ACC112 (cell line): ENCODE data around the gene IL1RAPL1.

Experiments used
- H2AFZ ChIP-seq: fragments of 200-600 bp; sonication (generic); one replicate; pipeline ENCODE4 v1.6.0; 2017; ENCODE audit warnings: antibody characterized with exemption, low read length; ENCODE audit not compliant: unreplicated experiment
- H3K27ac ChIP-seq: fragments of 200-600 bp; sonication (generic); 2 replicates; pipeline ENCODE4 v1.5.1; 2014; ENCODE audit warnings: low read depth, mild to moderate bottlenecking, antibody characterized with exemption, low read length, moderate library complexity
- H3K27me3 ChIP-seq: fragments of 200-600 bp; sonication (generic); 2 replicates; pipeline ENCODE4 v1.6.1; 2014; ENCODE audit warnings: mild to moderate bottlenecking, antibody characterized with exemption, low read length, moderate library complexity, mixed read lengths; ENCODE audit not compliant: insufficient read depth
- H3K36me3 ChIP-seq: fragments of 200-600 bp; sonication (generic); 2 replicates; pipeline ENCODE4 v1.6.1; 2016; ENCODE audit warnings: mild to moderate bottlenecking, antibody characterized with exemption, low read length, moderate library complexity, mixed read lengths; ENCODE audit not compliant: insufficient read depth
- H3K4me1 ChIP-seq: fragments of 200-600 bp; sonication (generic); one replicate; pipeline ENCODE4 v1.6.1; 2016; ENCODE audit warnings: low read length, mixed read lengths; ENCODE audit not compliant: insufficient read depth, unreplicated experiment, control insufficient read depth
- H3K4me3 ChIP-seq: fragments of 200-600 bp; sonication (generic); 2 replicates; pipeline ENCODE4 v1.5.1; 2014; ENCODE audit warnings: mild to moderate bottlenecking, low read depth, low read length
- H3K79me2 ChIP-seq: fragments of 200-600 bp; sonication (generic); one replicate; pipeline ENCODE4 v1.6.0; 2016; ENCODE audit warnings: low read length; ENCODE audit not compliant: control insufficient read depth, unreplicated experiment, insufficient read depth

The IL1RAPL1 gene

DNA sequence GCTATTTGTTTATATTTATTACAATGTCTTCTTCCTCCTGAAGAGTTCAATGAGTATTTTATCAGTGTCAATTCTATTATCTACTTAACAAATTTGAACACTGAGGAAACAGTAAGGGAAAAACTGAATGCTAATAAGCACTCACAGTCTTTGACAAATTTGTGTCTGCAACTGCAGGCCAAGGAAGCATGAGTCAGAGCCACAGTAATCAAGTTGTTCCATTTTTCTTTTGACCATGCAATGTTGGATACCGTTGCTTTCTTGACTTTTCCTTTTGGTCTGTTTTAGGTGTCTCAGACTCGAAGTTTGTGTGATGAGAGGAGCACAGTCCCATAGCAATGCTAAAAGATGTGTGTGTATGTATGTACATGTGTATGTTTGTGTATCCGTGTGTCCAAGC is 359.6 kb downstream of the IL1RAPL1 start:
- H3K79me2 ChIP-seq: no peaks in the 10 kb centered on the region
- H2AFZ ChIP-seq: no peak overlapping the region
- no peaks in the 10 kb centered on the region for H3K27me3 ChIP-seq
- no peak overlapping the region for H3K4me3 ChIP-seq
- no peaks in the 10 kb centered on the region for H3K4me1 ChIP-seq
- no peak overlapping the region for H3K27ac ChIP-seq
- H3K36me3 ChIP-seq: no peaks in the 10 kb centered on the region

DNA sequence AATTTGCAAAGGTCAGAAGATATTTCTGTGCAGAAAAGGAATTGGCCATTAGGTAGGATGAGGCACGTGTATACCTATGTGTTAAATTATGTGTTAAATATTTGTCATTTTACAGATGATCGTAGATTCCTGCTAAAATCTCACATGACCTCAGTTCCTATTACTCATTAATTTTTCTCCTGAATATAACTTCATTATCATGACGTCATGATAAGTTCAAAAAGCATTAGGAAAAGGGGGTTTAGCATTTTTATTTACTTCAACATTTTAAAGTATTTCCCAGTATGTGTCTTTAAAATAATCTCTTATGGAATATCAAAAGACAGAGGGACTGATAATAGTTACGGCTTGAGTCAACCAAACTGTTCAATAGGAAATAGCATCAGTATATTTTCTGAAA is 372.8 kb downstream of the IL1RAPL1 start:
- H3K27ac ChIP-seq: no peak overlapping the region
- H2AFZ ChIP-seq: no peak overlapping the region
- H3K4me1 ChIP-seq: no peaks in the 10 kb centered on the region
- no peaks in the 10 kb centered on the region for H3K36me3 ChIP-seq
- no peaks in the 10 kb centered on the region for H3K79me2 ChIP-seq
- no peaks in the 10 kb centered on the region for H3K27me3 ChIP-seq
- H3K4me3 ChIP-seq: no peak overlapping the region

DNA sequence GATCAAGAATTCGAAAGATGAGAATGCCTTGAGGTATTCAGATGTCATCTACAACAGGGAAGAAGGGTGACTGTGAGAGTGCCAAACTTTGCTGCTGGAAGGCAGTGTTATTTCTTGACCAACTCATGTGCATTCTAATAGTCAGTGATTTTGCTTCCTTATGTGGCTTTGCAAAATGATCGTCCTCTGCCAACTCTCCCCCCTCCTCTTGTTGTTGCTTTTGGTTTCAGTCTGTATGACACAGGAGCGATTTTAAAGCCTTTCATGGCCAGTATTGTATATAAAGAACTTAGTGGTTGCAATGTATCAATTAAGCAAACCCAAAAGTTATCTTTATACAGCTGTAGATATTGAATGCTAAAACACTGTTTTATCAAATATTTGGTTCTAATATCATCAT is 379.1 kb downstream of the IL1RAPL1 start:
- no peaks in the 10 kb centered on the region for H3K79me2 ChIP-seq
- H3K27me3 ChIP-seq: no peaks in the 10 kb centered on the region
- H3K27ac ChIP-seq: no peak overlapping the region
- H3K4me3 ChIP-seq: peak overlapping the region; percentile 69
- H3K4me1 ChIP-seq: peaks cover 2% of the 10 kb centered on the region
- H3K36me3 ChIP-seq: no peaks in the 10 kb centered on the region
- H2AFZ ChIP-seq: peak overlapping the region; percentile 89

DNA sequence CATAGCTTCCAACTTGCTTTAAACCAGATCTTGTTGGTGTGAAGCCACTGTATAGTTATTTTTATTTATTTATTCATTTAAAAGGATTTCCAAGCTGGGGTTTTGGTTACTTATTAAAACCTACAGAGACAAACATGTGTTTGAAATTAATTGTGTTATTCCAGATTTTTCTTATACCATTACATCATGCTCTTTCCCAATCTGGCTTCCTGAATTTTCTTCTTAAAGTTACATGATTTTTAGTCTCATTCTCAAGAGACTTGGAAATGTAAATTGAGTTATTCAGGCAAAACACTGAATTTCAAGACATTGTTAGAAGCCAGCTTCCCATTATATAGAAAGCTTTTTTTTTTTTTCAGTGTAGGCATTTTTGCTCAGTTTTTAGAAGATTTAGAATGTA is 381.9 kb downstream of the IL1RAPL1 start:
- H3K27ac ChIP-seq: no peak overlapping the region
- H3K79me2 ChIP-seq: no peaks in the 10 kb centered on the region
- no peak overlapping the region for H3K4me3 ChIP-seq
- H3K4me1 ChIP-seq: peaks cover 2% of the 10 kb centered on the region
- H2AFZ ChIP-seq: no peak overlapping the region
- no peaks in the 10 kb centered on the region for H3K36me3 ChIP-seq
- H3K27me3 ChIP-seq: no peaks in the 10 kb centered on the region

DNA sequence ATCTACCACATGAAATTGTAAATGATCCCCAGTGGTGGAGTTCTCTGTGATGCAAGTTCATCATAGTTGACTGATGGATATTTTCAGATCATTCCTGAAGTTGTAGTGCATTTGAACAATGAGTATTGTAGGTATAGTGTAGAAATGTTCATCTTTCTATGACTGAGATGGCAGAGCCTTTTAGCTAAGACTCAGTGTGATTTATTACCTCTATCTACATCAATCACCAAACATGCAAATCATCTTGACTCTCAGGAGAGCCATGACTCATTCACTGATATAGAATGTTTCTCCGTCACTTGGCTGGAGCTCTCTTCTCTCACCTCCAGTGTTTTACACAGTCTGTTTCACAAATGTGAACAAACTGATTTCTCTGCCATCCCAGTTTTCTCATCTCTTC is 392.6 kb downstream of the IL1RAPL1 start:
- Histone ChIP-seq H3K79me2 (no peaks in the 10 kb centered on the region), H3K4me3 (no peak overlapping the region), H2AFZ (no peak overlapping the region), H3K27me3 (no peaks in the 10 kb centered on the region), H3K36me3 (no peaks in the 10 kb centered on the region), H3K27ac (no peak overlapping the region), H3K4me1 (no peaks in the 10 kb centered on the region)

DNA sequence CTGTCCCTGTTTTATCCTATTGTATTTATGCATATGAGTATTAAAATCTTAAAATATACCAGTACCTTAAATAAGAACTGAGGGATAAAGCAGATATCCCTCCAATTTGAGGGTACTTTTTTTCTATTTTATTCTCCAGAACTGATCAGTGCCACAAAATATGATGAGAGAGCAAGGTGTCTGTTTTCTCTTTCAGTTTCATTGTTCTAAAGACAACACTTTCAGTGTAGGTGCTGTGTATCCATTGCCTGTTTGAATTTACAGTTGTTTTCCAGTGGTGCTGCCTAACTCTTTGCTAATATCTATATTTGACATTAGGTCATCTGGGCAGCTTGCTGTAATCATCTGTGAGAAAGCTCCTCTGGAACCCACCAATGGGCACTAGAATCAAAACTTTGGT is 394.7 kb downstream of the IL1RAPL1 start:
- Histone ChIP-seq H3K27ac (no peak overlapping the region), H3K36me3 (no peaks in the 10 kb centered on the region), H3K27me3 (no peaks in the 10 kb centered on the region), H3K4me1 (no peaks in the 10 kb centered on the region), H3K79me2 (no peaks in the 10 kb centered on the region), H3K4me3 (no peak overlapping the region), H2AFZ (no peak overlapping the region)

DNA sequence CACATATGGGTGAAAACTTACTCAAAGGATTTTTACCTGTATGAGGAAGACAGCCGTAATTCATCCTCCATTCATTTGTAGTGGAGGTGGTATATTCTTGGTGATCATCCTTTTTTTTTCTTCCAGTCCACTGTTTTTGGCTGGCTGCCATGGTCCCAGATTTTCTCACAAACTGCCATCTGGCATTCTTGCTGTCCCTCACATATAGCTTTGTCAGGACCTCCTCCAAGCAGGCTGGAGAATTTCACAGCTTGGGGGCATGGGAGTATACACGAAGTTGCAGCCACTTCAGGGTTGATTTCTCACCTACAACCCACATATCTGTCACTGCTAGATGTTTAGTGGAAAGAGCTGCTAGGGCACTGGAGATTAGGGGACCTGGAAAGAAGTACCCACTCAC is 401.0 kb downstream of the IL1RAPL1 start:
- no peaks in the 10 kb centered on the region for H3K4me1 ChIP-seq
- H2AFZ ChIP-seq: no peak overlapping the region
- H3K4me3 ChIP-seq: no peak overlapping the region
- H3K27ac ChIP-seq: no peak overlapping the region
- H3K27me3 ChIP-seq: no peaks in the 10 kb centered on the region
- no peaks in the 10 kb centered on the region for H3K36me3 ChIP-seq
- no peaks in the 10 kb centered on the region for H3K79me2 ChIP-seq

DNA sequence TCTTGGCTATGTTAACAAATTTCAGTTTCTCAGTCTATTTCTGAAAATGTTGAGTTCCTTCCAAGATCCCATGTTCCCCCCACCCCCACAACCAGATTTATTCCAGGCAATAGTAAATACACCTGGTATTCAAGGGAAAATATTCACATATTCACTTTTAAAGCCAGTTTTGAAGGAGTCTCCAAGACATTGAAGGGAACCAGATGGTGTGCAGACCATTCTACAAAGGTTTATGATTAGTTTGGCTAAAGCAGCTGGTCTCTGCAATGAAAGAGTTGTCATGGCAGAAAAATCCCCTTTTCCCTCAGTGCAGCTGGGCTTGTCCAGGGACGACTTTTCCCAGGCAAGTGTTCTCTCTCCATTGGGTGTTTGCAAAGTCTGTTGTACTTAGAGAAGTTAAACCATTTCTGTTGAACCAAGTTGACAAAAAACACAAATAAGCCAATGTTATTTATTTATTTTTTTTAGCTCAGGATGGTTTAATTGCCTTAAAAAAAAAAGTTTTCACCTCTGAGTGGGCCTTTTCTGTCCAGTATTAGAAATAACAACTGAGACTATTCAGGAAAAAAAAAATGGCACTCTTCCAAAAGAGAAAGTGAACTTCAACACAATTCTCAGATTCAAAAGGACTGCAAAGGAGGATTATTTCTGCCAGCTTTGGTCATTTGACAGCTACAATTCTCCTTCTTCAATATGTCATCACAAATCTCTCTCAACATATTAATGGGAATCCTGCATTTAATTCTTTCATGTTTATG is 410.6 kb downstream of the IL1RAPL1 start:
- Histone ChIP-seq H3K27me3 (no peaks in the 10 kb centered on the region), H3K4me1 (peaks cover 2% of the 10 kb centered on the region), H3K36me3 (no peaks in the 10 kb centered on the region), H3K4me3 (no peak overlapping the region), H3K79me2 (no peaks in the 10 kb centered on the region), H2AFZ (no peak overlapping the region), H3K27ac (no peak overlapping the region)

DNA sequence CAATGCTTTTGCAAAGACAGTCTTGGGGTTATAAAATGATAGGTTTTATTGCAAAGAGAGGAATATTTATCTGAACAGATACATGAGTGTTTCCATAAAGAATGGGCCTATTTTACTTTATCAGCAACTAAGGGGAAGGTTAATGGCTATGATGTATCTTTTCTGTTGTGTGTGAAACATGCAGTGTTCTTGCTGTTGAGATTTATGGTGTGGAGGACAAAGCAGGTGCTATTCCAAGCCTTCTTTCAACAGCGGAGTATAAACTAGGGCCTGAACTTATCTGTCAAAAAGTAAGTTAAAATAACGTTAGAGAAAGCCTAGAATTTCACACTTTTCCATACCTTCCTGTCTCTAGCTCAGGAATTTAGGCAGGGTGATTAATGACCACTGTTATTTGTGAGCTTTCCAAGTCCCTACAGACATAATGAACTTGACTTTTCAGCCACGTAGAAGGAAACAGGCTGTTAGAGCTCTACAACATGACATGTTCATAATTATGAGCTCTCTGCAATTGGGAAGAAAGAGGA is 411.4 kb downstream of the IL1RAPL1 start:
- Histone ChIP-seq H3K79me2 (no peaks in the 10 kb centered on the region), H2AFZ (no peak overlapping the region), H3K4me3 (no peak overlapping the region), H3K36me3 (no peaks in the 10 kb centered on the region), H3K27me3 (no peaks in the 10 kb centered on the region), H3K27ac (no peak overlapping the region), H3K4me1 (peaks cover 2% of the 10 kb centered on the region)

DNA sequence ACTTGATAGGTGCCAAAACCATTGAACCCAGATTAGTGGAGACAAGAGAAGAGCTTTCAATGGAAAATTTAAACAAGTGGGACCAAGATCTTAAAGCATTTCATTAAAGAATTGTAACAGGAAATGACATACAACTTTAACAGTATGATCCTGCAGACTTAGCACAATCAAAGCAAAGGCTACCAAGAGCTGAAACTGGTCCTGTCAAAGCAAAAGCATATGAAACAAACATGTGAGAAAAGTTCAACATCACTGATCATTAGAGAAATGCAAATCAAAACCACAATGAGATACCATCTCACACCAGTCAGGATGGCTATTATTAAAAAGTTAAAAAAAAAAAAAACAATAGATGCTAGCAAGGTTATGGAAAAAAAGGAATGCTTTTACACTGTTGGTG is 425.6 kb downstream of the IL1RAPL1 start:
- H3K4me3 ChIP-seq: no peak overlapping the region
- no peaks in the 10 kb centered on the region for H3K79me2 ChIP-seq
- H3K27ac ChIP-seq: no peak overlapping the region
- H3K27me3 ChIP-seq: no peaks in the 10 kb centered on the region
- H3K36me3 ChIP-seq: no peaks in the 10 kb centered on the region
- H2AFZ ChIP-seq: no peak overlapping the region
- no peaks in the 10 kb centered on the region for H3K4me1 ChIP-seq

DNA sequence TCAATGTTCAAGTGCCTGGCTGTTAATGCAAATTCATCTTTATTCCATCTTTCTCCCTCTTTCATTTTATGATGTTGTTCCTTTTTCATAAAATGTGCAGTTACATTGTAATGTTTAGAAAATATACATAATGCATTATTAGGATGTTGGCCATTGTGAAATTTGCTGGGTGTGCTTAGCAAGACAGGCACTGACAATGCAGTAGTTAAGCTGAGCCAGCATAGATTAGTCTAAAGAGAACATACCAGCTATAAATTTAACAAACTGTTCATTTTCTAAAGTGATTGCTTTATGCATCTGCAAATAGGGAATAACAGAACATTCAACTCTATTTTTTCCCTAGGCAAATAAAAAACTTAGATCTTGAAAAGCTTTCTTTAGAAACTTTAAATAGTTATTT is 436.0 kb downstream of the IL1RAPL1 start:
- Histone ChIP-seq H2AFZ (no peak overlapping the region), H3K27ac (no peak overlapping the region), H3K36me3 (no peaks in the 10 kb centered on the region), H3K4me3 (no peak overlapping the region), H3K27me3 (no peaks in the 10 kb centered on the region), H3K4me1 (no peaks in the 10 kb centered on the region), H3K79me2 (no peaks in the 10 kb centered on the region)
